Parathyroid adenoma (tissue), 2 donors: ENCODE results near the gene PRKAR1B.
"Not testable (repeated sequence)": the region's sequence is repeated elsewhere in the genome, so short reads cannot be mapped to it uniquely, and the experiment has no call there.

Experiments
- H2AFZ ChIP-seq: fragments of 300-600 bp; sonication (generic); one replicate; pipeline ENCODE4 v1.7.0; 2017; ENCODE audit warnings: antibody characterized with exemption, mild to moderate bottlenecking
- H3K27ac ChIP-seq: fragments of 300-600 bp; sonication (generic); one replicate; pipeline ENCODE4 v1.7.0; 2017
- H3K27me3 ChIP-seq: fragments of 300-600 bp; sonication (generic); one replicate; pipeline ENCODE4 v1.7.0; 2017; ENCODE audit warnings: low read length; ENCODE audit not compliant: control insufficient read depth, insufficient read depth
- H3K36me3 ChIP-seq: fragments of 300-600 bp; sonication (generic); one replicate; pipeline ENCODE4 v1.7.0; 2017; ENCODE audit warnings: low read length; ENCODE audit not compliant: control insufficient read depth, insufficient read depth
- H3K4me1 ChIP-seq: fragments of 300-600 bp; sonication (generic); one replicate; pipeline ENCODE4 v1.7.0; 2017; ENCODE audit warnings: control low read depth
- H3K4me2 ChIP-seq: fragments of 300-600 bp; sonication (generic); one replicate; pipeline ENCODE4 v1.7.0; 2017; ENCODE audit warnings: low read length
- H3K4me3 ChIP-seq: fragments of 300-600 bp; sonication (generic); one replicate; pipeline ENCODE4 v1.7.0; 2017; ENCODE audit warnings: low read depth, low read length
- H3K79me2 ChIP-seq: fragments of 300-600 bp; sonication (generic); one replicate; pipeline ENCODE4 v1.7.0; 2017; ENCODE audit warnings: control low read depth
- H3K9ac ChIP-seq: fragments of 300-600 bp; sonication (generic); one replicate; pipeline ENCODE4 v1.7.0; 2017; ENCODE audit warnings: mild to moderate bottlenecking
- H3K9me3 ChIP-seq: fragments of 300-600 bp; sonication (generic); one replicate; pipeline ENCODE4 v1.7.0; 2017; ENCODE audit warnings: low read length; ENCODE audit not compliant: control insufficient read depth
- CTCF ChIP-seq: fragments of 300-600 bp; sonication (generic); IDR thresholded peaks from one replicate; pipeline ENCODE4 v1.7.0; 2017; ENCODE audit warnings: antibody characterized with exemption, mild to moderate bottlenecking
- donor health status: primary hyperparathyroidism.

PRKAR1B gene

GRCh38 chr7:756231-756927 is 29.3 kb upstream of the PRKAR1B start:
- H3K4me1 ChIP-seq = no peaks in the 10 kb centered on the region
- no peak overlapping the region for H3K4me3 ChIP-seq
- H3K9ac ChIP-seq = no peak overlapping the region
- no peak overlapping the region for H2AFZ ChIP-seq
- TF ChIP-seq CTCF = no peak
- H3K79me2 ChIP-seq = peaks cover 11% of the 10 kb centered on the region
- no peak overlapping the region for H3K4me2 ChIP-seq
- no peaks in the 10 kb centered on the region for H3K27me3 ChIP-seq
- no peak overlapping the region for H3K27ac ChIP-seq
- H3K9me3 ChIP-seq = no peaks in the 10 kb centered on the region
- no peaks in the 10 kb centered on the region for H3K36me3 ChIP-seq

- Histone ChIP-seq H3K4me2 (no peak overlapping the region), H3K36me3 (no peaks in the 10 kb centered on the region), H2AFZ (no peak overlapping the region), H3K9ac (no peak overlapping the region), H3K27ac (no peak overlapping the region), H3K27me3 (no peaks in the 10 kb centered on the region), H3K79me2 (peaks cover 11% of the 10 kb centered on the region), H3K4me1 (no peaks in the 10 kb centered on the region), H3K9me3 (no peaks in the 10 kb centered on the region), H3K4me3 (no peak overlapping the region)
- no peak for TF ChIP-seq CTCF
These were observed 28.3 kb upstream of the PRKAR1B start for GRCh38 chr7:755413-755805.

- no peak overlapping the region for H2AFZ ChIP-seq
- no peaks in the 10 kb centered on the region for H3K27me3 ChIP-seq
- no peak overlapping the region for H3K4me2 ChIP-seq
- TF ChIP-seq CTCF = no peak
- H3K4me3 ChIP-seq = no peak overlapping the region
- no peaks in the 10 kb centered on the region for H3K4me1 ChIP-seq
- peaks cover 11% of the 10 kb centered on the region for H3K79me2 ChIP-seq
- no peaks in the 10 kb centered on the region for H3K9me3 ChIP-seq
- H3K36me3 ChIP-seq = no peaks in the 10 kb centered on the region
- no peak overlapping the region for H3K27ac ChIP-seq
- H3K9ac ChIP-seq = no peak overlapping the region
These were observed 27.7 kb upstream of the PRKAR1B start for GRCh38 chr7:754531-755412.

GRCh38 chr7:753190-753589 is 26.1 kb upstream of the PRKAR1B start:
- TF ChIP-seq CTCF = no peak
- Histone ChIP-seq H3K27me3 (no peaks in the 10 kb centered on the region), H3K4me1 (no peaks in the 10 kb centered on the region), H2AFZ (no peak overlapping the region), H3K9ac (no peak overlapping the region), H3K36me3 (no peaks in the 10 kb centered on the region), H3K79me2 (peaks cover 11% of the 10 kb centered on the region), H3K9me3 (no peaks in the 10 kb centered on the region), H3K27ac (no peak overlapping the region), H3K4me2 (no peak overlapping the region), H3K4me3 (no peak overlapping the region)

GRCh38 chr7:752256-752655 is 25.2 kb upstream of the PRKAR1B start:
- not testable (repeated sequence) for H3K4me3 ChIP-seq, H3K36me3 ChIP-seq, H3K9ac ChIP-seq, H2AFZ ChIP-seq, H3K4me2 ChIP-seq, H3K9me3 ChIP-seq, H3K27me3 ChIP-seq, H3K4me1 ChIP-seq, H3K27ac ChIP-seq
- peaks cover 11% of the 10 kb centered on the region for H3K79me2 ChIP-seq
